HepG2 (cell line): ENCODE measurements around the gene CSK. TPM values are rescaled to one million over a fixed set of nuclear protein-coding genes. Genes with fewer than 3 reads are reported as not detected.

ENCODE experiments used
- FOXK2 ChIP-seq: fragments of 450-650 bp; IDR thresholded peaks from 2 replicates; pipeline ENCODE4 v1.6.1; 2016
- GABPB1 ChIP-seq: IDR thresholded peaks from 2 replicates; pipeline ENCODE4 v1.6.1; 2016; ENCODE audit warnings: mild to moderate bottlenecking, missing genetic modification reagents, moderate library complexity, missing compliant biosample characterization
- HIVEP1 ChIP-seq: sonication (generic); formaldehyde crosslinking; IDR thresholded peaks from 2 replicates; pipeline ENCODE4 v1.4.0; 2020; ENCODE audit warnings: mild to moderate bottlenecking, missing genetic modification reagents
- HNF4A ChIP-seq: sonication (generic); formaldehyde crosslinking; IDR thresholded peaks from 2 replicates; pipeline ENCODE4 v1.4.0; 2020; ENCODE audit warnings: missing genetic modification reagents
- HOXA3 ChIP-seq: sonication (generic); formaldehyde crosslinking; IDR thresholded peaks from 2 replicates; pipeline ENCODE4 v1.5.0; 2020; ENCODE audit warnings: missing genetic modification reagents
- RBM39 ChIP-seq: fragments of 200-400 bp; formaldehyde crosslinking; IDR thresholded peaks from one replicate; pipeline ENCODE4 v1.6.1; 2018; ENCODE audit warnings: antibody characterized with exemption, mild to moderate bottlenecking, low read depth, low read length; ENCODE audit not compliant: poor library complexity, severe bottlenecking
- SALL1 ChIP-seq: sonication (generic); formaldehyde crosslinking; IDR thresholded peaks from 2 replicates; pipeline ENCODE4 v1.8.0; 2022; ENCODE audit warnings: mild to moderate bottlenecking, missing genetic modification reagents
- SP2 ChIP-seq: sonication (generic); formaldehyde crosslinking; IDR thresholded peaks from 2 replicates; pipeline ENCODE4 v1.5.1; 2020; ENCODE audit warnings: mild to moderate bottlenecking, missing genetic modification reagents
- ZNF335 ChIP-seq: sonication (generic); formaldehyde crosslinking; IDR thresholded peaks from 2 replicates; pipeline ENCODE4 v1.4.0; 2020; ENCODE audit warnings: missing genetic modification reagents
- ZNF383 ChIP-seq: sonication (generic); formaldehyde crosslinking; IDR thresholded peaks from 2 replicates; pipeline ENCODE4 v1.4.0; 2020; ENCODE audit warnings: missing genetic modification reagents, mild to moderate bottlenecking, borderline replicate concordance
- ZNF501 ChIP-seq: sonication (generic); formaldehyde crosslinking; IDR thresholded peaks from 2 replicates; pipeline ENCODE4 v1.5.1; 2020; ENCODE audit warnings: mild to moderate bottlenecking, moderate library complexity, missing genetic modification reagents
- ZNF567 ChIP-seq: sonication (generic); formaldehyde crosslinking; IDR thresholded peaks from 2 replicates; pipeline ENCODE4 v1.8.1; 2023; ENCODE audit warnings: mild to moderate bottlenecking, missing genetic modification reagents, borderline replicate concordance
- polyA plus RNA-seq, 8 experiments: library from polyadenylated mRNA; depleted of rRNA in 3 of 8; stranded (reverse) in 7 of 8; unstranded in 1 of 8; fragments of >200 nt; fragmentation: Illumina TruSeq in 4 of 8; extraction: Trizol in 4 of 8; gene quantifications; 2 replicates each; pipeline versions ENCODE4 v1.2.1 to v1.2.3, GENCODE V29; 2011 to 2016; ENCODE audit warnings: low read depth in 4 of 8, missing spikeins in 1 of 8, mixed read lengths in 1 of 8; ENCODE audit not compliant: insufficient read depth in 1 of 8
- total RNA-seq, 5 experiments: library from RNA; depleted of rRNA; stranded (reverse); fragments of >200 nt; fragmentation: Illumina TruSeq; extraction: Trizol; gene quantifications; 2 replicates each; pipeline ENCODE4 v1.2.3, GENCODE V29; 2016; ENCODE audit warnings: low read depth in 1 of 5
- TF ChIP-seq, protein P1 (sequence below): IDR thresholded peaks from 2 replicates; pipeline ENCODE4 v1.6.1; 2016
- TF ChIP-seq, protein P2 (sequence below), 2 experiments: sonication (generic) in 1 of 2; formaldehyde crosslinking in 1 of 2; IDR thresholded peaks; 2 replicates each; pipeline versions ENCODE4 v1.4.0 to v1.6.1; 2016 to 2020; ENCODE audit warnings: borderline replicate concordance in 1 of 2, low read depth in 1 of 2, mild to moderate bottlenecking in 1 of 2, missing genetic modification reagents in 1 of 2
- TF ChIP-seq, protein P3 (sequence below), 2 experiments: sonication (generic) in 1 of 2; formaldehyde crosslinking in 1 of 2; IDR thresholded peaks; 2 replicates each; pipeline versions ENCODE4 v1.5.1 to v1.6.1; 2011 to 2020; ENCODE audit warnings: borderline replicate concordance in 1 of 2, low read depth in 1 of 2, low read length in 1 of 2, mild to moderate bottlenecking in 1 of 2, missing genetic modification reagents in 1 of 2, moderate library complexity in 1 of 2
- TF ChIP-seq, protein P4 (sequence below): sonication (generic); formaldehyde crosslinking; IDR thresholded peaks from 2 replicates; pipeline ENCODE4 v1.4.0; 2020; ENCODE audit warnings: missing genetic modification reagents

Gene CSK
- total and polyA plus RNA-seq, 2 of the 13 experiments (the other 11 are each of a cell fraction or from before 2014, with no cell fraction given), result 12.5 to 21.3 TPM

DNA sequence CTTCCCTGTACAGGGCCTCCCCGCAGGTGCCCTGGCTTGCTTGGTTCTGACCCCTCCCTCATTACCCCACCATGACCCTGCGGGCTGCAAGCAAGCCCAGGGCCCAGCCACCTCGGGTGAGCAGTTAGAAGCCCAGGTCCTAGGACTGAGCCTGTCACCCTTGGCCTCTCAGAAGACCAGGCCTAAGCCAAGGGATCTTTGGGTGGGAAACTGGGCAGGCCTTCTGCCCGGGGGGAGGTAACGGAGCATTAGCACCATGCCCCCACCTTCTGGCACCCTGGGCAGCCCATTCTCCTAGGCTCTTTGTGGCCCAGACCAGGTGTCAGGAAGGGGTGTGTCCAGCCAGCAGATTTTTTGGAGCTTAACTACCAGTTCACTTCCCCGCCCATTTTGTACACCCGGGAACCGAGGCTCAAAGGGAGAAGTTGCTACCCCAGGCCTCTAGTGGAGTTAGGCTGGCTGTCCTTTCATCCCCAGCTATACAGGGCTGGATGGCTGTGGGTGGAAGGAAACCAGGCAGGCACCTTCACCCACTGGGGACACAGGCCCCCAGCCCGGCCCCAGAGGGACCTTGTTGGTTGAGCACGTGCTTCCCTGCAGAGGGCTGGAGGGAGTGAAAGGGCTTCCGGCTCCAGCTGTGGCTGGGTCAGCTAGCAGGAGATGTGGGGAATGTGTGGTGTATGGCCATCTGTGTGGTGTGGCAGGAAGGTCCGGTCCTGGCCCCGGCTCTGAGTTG is 1.4 kb downstream of the CSK start (continued):
- TF ChIP-seq ZNF383 (no peak), SP2 (CRISPR knock-in tag) (no peak), SALL1 (CRISPR knock-in tag) (peak; percentile 36; the same call in 1 of the 2 replicates), RBM39 (no peak), FOXK2 (no peak), HOXA3 (CRISPR knock-in tag) (peak; percentile 40; the same call in 1 of the 2 replicates), ZNF501 (CRISPR knock-in tag) (peak; percentile 88; the same call in 1 of the 2 replicates), HIVEP1 (0 out of 2 replicates have a peak, but pooled peaks have one; percentile 44), ZNF335 (CRISPR knock-in tag) (no peak), ZNF567 (no peak), GABPB1 (CRISPR knock-in tag) (peak; percentile 79), HNF4A (CRISPR knock-in tag) (peak; percentile 10; the same call in 1 of the 2 replicates)
- TF ChIP-seq, protein P1, sequence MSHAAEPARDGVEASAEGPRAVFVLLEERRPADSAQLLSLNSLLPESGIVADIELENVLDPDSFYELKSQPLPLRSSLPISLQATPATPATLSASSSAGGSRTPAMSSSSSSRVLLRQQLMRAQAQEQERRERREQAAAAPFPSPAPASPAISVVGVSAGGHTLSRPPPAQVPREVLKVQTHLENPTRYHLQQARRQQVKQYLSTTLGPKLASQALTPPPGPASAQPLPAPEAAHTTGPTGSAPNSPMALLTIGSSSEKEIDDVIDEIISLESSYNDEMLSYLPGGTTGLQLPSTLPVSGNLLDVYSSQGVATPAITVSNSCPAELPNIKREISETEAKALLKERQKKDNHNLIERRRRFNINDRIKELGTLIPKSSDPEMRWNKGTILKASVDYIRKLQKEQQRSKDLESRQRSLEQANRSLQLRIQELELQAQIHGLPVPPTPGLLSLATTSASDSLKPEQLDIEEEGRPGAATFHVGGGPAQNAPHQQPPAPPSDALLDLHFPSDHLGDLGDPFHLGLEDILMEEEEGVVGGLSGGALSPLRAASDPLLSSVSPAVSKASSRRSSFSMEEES, result peak; percentile 51; the same call in 1 of the 2 replicates
- TF ChIP-seq, protein P2, sequence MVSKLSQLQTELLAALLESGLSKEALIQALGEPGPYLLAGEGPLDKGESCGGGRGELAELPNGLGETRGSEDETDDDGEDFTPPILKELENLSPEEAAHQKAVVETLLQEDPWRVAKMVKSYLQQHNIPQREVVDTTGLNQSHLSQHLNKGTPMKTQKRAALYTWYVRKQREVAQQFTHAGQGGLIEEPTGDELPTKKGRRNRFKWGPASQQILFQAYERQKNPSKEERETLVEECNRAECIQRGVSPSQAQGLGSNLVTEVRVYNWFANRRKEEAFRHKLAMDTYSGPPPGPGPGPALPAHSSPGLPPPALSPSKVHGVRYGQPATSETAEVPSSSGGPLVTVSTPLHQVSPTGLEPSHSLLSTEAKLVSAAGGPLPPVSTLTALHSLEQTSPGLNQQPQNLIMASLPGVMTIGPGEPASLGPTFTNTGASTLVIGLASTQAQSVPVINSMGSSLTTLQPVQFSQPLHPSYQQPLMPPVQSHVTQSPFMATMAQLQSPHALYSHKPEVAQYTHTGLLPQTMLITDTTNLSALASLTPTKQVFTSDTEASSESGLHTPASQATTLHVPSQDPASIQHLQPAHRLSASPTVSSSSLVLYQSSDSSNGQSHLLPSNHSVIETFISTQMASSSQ (IDR thresholded peaks at IDR 0.05; ENCODE audit: low read depth), result no peak
- TF ChIP-seq, protein P2 (CRISPR knock-in tag; IDR thresholded peaks at IDR 0.05; ENCODE audit: borderline replicate concordance), result 0 out of 2 replicates have a peak, but pooled peaks have one; percentile 10
- TF ChIP-seq, protein P3, sequence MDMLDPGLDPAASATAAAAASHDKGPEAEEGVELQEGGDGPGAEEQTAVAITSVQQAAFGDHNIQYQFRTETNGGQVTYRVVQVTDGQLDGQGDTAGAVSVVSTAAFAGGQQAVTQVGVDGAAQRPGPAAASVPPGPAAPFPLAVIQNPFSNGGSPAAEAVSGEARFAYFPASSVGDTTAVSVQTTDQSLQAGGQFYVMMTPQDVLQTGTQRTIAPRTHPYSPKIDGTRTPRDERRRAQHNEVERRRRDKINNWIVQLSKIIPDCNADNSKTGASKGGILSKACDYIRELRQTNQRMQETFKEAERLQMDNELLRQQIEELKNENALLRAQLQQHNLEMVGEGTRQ (IDR thresholded peaks at IDR 0.05; ENCODE audit: low read depth, low read length), result no peak
- TF ChIP-seq, protein P3 (CRISPR knock-in tag; IDR thresholded peaks at IDR 0.05; ENCODE audit: borderline replicate concordance), result no peak
- TF ChIP-seq, protein P4, sequence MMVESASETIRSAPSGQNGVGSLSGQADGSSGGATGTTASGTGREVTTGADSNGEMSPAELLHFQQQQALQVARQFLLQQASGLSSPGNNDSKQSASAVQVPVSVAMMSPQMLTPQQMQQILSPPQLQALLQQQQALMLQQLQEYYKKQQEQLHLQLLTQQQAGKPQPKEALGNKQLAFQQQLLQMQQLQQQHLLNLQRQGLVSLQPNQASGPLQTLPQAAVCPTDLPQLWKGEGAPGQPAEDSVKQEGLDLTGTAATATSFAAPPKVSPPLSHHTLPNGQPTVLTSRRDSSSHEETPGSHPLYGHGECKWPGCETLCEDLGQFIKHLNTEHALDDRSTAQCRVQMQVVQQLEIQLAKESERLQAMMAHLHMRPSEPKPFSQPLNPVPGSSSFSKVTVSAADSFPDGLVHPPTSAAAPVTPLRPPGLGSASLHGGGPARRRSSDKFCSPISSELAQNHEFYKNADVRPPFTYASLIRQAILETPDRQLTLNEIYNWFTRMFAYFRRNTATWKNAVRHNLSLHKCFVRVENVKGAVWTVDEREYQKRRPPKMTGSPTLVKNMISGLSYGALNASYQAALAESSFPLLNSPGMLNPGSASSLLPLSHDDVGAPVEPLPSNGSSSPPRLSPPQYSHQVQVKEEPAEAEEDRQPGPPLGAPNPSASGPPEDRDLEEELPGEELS, result 0 out of 2 replicates have a peak, but pooled peaks have one; percentile 10
